GM23338 (cell line): ENCODE measurements around the gene SNX17. TPM values are rescaled to one million over a fixed set of nuclear protein-coding genes. Genes with fewer than 3 reads are reported as not detected.

Source experiments
- ATAC-seq: fragments of 200-7000 bp; cut with Tn5 transposase; 3 replicates; pipeline ENCODE4 v1.9.1; 2020
- DNase-seq: peaks from one replicate; pipeline ENCODE4 v3.0.0-alpha.2; 2015; ENCODE audit warnings: low spot score
- H2AFZ ChIP-seq: fragments of 200-600 bp; sonication (generic); 2 replicates; pipeline ENCODE4 v1.8.0; 2016; ENCODE audit warnings: antibody characterized with exemption, mild to moderate bottlenecking, moderate library complexity
- H3F3A ChIP-seq: fragments of 200-600 bp; sonication (generic); replicated peaks from 2 replicates; pipeline ENCODE4 v1.8.0; 2017; ENCODE audit warnings: antibody characterized with exemption, mixed run types, low read depth
- H3K27ac ChIP-seq: fragments of 200-600 bp; sonication (generic); 2 replicates; pipeline ENCODE4 v1.6.1; 2016; ENCODE audit warnings: low read depth
- H3K27me3 ChIP-seq: fragments of 200-600 bp; sonication (generic); 2 replicates; pipeline ENCODE4 v1.8.0; 2016; ENCODE audit warnings: mild to moderate bottlenecking, mixed run types, moderate library complexity; ENCODE audit not compliant: insufficient read depth
- H3K36me3 ChIP-seq: fragments of 200-600 bp; sonication (generic); 2 replicates; pipeline ENCODE4 v1.8.0; 2016; ENCODE audit warnings: mild to moderate bottlenecking; ENCODE audit not compliant: insufficient read depth
- H3K4me1 ChIP-seq: fragments of 200-600 bp; sonication (generic); 2 replicates; pipeline ENCODE4 v1.8.0; 2016; ENCODE audit warnings: mild to moderate bottlenecking, moderate library complexity; ENCODE audit not compliant: insufficient read depth
- H3K4me2 ChIP-seq: fragments of 200-600 bp; sonication (generic); 2 replicates; pipeline ENCODE4 v1.7.1; 2017; ENCODE audit warnings: mixed run types
- H3K4me3 ChIP-seq: fragments of 200-600 bp; sonication (generic); 2 replicates; pipeline ENCODE4 v1.6.1; 2016; ENCODE audit warnings: mixed run types
- H3K79me2 ChIP-seq: fragments of 200-600 bp; sonication (generic); replicated peaks from 2 replicates; pipeline ENCODE4 v1.8.0; 2017; ENCODE audit warnings: mild to moderate bottlenecking; ENCODE audit not compliant: insufficient read depth
- H3K9me2 ChIP-seq: fragments of 200-600 bp; sonication (generic); 2 replicates; pipeline ENCODE4 v1.8.0; 2017; ENCODE audit not compliant: insufficient read depth
- H4K20me1 ChIP-seq: fragments of 200-600 bp; sonication (generic); replicated peaks from 2 replicates; pipeline ENCODE4 v1.8.0; 2017; ENCODE audit warnings: mild to moderate bottlenecking; ENCODE audit not compliant: insufficient read depth
- H3K27ac Mint-ChIP-seq: 2 replicates; pipeline ENCODE4 v1.8.0; 2020; ENCODE audit warnings: inconsistent platforms, mild to moderate bottlenecking, moderate library complexity, mixed read lengths
- H3K27me3 Mint-ChIP-seq: 3 replicates; pipeline ENCODE4 v1.8.0; 2022; ENCODE audit warnings: low read depth, mild to moderate bottlenecking, moderate library complexity, mixed read lengths, inconsistent platforms; ENCODE audit not compliant: insufficient read depth, poor library complexity
- H3K36me3 Mint-ChIP-seq: 3 replicates; pipeline ENCODE4 v1.8.0; 2021; ENCODE audit warnings: low read depth, mild to moderate bottlenecking, inconsistent platforms, moderate library complexity, mixed read lengths
- H3K4me1 Mint-ChIP-seq: 3 replicates; pipeline ENCODE4 v1.8.0; 2020; ENCODE audit warnings: mild to moderate bottlenecking, inconsistent platforms, mixed read lengths
- H3K4me3 Mint-ChIP-seq: 3 replicates; pipeline ENCODE4 v1.8.0; 2021; ENCODE audit warnings: moderate library complexity, mild to moderate bottlenecking, inconsistent platforms, mixed read lengths
- H3K9me3 Mint-ChIP-seq: 3 replicates; pipeline ENCODE4 v1.8.0; 2020; ENCODE audit warnings: moderate library complexity, mild to moderate bottlenecking, inconsistent platforms, mixed read lengths
- EZH2 ChIP-seq: fragments of 200-600 bp; sonication (generic); IDR thresholded peaks from one replicate; pipeline ENCODE4 v1.8.0; 2017; ENCODE audit warnings: antibody characterized with exemption, mild to moderate bottlenecking, low read depth; ENCODE audit not compliant: unreplicated experiment
- EZH2phosphoT487 ChIP-seq: fragments of 200-600 bp; sonication (generic); IDR thresholded peaks from one replicate; pipeline ENCODE4 v1.8.1; 2018; ENCODE audit warnings: antibody characterized with exemption; ENCODE audit not compliant: unreplicated experiment
- ZNF114 ChIP-seq: fragments of 250-450 bp; sonication (Bioruptor Pico); IDR thresholded peaks from 2 replicates; pipeline ENCODE4 v1.5.0; 2020; ENCODE audit warnings: mild to moderate bottlenecking, moderate library complexity
- polyA plus RNA-seq: library from polyadenylated mRNA; unstranded; fragments of >200 nt; fragmentation: Nextera tagmentation; extraction: Ambion mirVana; gene quantifications from 2 replicates; pipeline ENCODE4 v1.2.1, GENCODE V29; 2016
- total RNA-seq: library from RNA; depleted of rRNA; stranded (reverse); fragments of >200 nt; shearing (Covaris generic); gene quantifications from 2 replicates; pipeline ENCODE4 v1.2.3, GENCODE V29; 2014
- TF ChIP-seq, protein P1 (sequence below), 2 experiments: fragments of 200-600 bp in 1 of 2; sonication (generic) in 1 of 2; conservative IDR thresholded peaks; 2 replicates each; pipeline versions ENCODE4 v1.5.1 to v1.6.1; 2016 to 2017; ENCODE audit warnings: antibody characterized with exemption in 2 of 2, low read depth in 2 of 2, mild to moderate bottlenecking in 2 of 2, moderate library complexity in 1 of 2
- TF ChIP-seq, protein P2 (sequence below): fragments of 250-450 bp; sonication (Bioruptor Pico); IDR thresholded peaks from 2 replicates; pipeline ENCODE4 v1.5.0; 2020; ENCODE audit warnings: mild to moderate bottlenecking, moderate library complexity

SNX17 gene
- total and polyA plus RNA-seq, 2 experiments from 2014 or later: 34.0 to 58.0 TPM

DNA sequence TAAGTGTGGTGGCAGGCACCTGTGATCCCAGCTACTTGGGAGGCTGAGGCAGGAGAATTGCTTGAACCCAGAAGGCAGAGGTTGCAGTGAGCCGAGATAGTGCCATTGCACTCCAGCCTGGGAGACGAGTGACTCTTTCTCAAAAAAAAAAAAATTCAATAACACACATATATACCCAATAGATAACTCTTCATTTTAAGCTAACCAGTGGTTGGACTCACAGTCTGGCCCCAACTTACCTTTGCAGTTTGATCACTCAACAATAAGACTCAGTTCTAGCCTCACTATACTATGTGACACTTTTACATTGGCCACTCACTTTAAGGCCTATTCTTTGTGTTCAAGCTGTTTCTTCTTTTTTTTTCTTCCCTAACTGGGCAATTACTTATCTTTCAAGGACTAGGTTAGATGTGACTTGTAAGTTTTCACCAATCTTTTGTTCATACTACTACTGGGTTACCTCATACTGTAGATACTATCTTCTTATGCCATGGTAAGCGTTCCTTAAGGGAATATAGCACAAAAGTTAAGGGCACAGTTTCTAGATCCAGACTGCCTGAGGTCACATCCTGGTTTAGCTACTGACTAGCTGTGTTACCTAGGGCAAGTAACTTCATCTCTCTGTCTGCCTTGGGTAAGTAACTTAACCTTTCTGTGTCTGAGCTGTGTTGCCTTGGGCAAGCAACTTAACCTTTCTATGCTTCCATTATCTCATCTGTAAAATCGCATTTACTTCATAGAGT, 7.6 kb upstream of the SNX17 start (continued):
- TF ChIP-seq ZNF114 (CRISPR knock-in tag): no peak

DNA sequence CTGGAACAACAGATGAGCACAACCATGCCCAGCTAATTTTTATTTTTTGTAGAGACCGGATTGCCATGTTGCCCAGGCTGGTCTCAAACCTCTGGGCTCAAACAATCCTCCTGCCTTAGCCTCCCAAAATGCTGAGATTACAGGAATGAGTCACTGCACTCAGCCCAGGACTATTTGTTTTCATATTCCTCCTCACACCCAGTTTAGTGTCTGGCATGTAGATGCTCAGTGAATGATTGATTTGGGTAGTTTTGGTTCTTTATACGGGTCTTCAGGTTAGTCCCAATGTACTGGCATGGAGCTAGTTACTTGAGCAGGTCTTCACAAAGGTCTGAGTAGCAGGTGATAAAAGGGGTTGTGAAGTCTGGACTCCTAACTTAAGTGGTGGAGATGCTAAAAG, 6.5 kb upstream of the SNX17 start:
- H3K27me3 ChIP-seq: no peaks in the 10 kb centered on the region
- no peak overlapping the region for H3K27ac Mint-ChIP-seq
- H2AFZ ChIP-seq: no peak overlapping the region
- H3K4me3 Mint-ChIP-seq: no peak overlapping the region
- no peak overlapping the region for H3K4me2 ChIP-seq
- peaks cover 4% of the 10 kb centered on the region for H3K27me3 Mint-ChIP-seq
- ATAC-seq (no peak), DNase-seq (no peak)
- H3K27ac ChIP-seq: no peak overlapping the region
- H3K36me3 Mint-ChIP-seq: peaks cover 55% of the 10 kb centered on the region
- no peak for TF ChIP-seq EZH2phosphoT487
- TF ChIP-seq, protein P1, sequence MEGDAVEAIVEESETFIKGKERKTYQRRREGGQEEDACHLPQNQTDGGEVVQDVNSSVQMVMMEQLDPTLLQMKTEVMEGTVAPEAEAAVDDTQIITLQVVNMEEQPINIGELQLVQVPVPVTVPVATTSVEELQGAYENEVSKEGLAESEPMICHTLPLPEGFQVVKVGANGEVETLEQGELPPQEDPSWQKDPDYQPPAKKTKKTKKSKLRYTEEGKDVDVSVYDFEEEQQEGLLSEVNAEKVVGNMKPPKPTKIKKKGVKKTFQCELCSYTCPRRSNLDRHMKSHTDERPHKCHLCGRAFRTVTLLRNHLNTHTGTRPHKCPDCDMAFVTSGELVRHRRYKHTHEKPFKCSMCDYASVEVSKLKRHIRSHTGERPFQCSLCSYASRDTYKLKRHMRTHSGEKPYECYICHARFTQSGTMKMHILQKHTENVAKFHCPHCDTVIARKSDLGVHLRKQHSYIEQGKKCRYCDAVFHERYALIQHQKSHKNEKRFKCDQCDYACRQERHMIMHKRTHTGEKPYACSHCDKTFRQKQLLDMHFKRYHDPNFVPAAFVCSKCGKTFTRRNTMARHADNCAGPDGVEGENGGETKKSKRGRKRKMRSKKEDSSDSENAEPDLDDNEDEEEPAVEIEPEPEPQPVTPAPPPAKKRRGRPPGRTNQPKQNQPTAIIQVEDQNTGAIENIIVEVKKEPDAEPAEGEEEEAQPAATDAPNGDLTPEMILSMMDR (conservative IDR thresholded peaks at IDR 0.05; ENCODE audit: low read depth in 2 of 2): no peak
- TF ChIP-seq, protein P2, sequence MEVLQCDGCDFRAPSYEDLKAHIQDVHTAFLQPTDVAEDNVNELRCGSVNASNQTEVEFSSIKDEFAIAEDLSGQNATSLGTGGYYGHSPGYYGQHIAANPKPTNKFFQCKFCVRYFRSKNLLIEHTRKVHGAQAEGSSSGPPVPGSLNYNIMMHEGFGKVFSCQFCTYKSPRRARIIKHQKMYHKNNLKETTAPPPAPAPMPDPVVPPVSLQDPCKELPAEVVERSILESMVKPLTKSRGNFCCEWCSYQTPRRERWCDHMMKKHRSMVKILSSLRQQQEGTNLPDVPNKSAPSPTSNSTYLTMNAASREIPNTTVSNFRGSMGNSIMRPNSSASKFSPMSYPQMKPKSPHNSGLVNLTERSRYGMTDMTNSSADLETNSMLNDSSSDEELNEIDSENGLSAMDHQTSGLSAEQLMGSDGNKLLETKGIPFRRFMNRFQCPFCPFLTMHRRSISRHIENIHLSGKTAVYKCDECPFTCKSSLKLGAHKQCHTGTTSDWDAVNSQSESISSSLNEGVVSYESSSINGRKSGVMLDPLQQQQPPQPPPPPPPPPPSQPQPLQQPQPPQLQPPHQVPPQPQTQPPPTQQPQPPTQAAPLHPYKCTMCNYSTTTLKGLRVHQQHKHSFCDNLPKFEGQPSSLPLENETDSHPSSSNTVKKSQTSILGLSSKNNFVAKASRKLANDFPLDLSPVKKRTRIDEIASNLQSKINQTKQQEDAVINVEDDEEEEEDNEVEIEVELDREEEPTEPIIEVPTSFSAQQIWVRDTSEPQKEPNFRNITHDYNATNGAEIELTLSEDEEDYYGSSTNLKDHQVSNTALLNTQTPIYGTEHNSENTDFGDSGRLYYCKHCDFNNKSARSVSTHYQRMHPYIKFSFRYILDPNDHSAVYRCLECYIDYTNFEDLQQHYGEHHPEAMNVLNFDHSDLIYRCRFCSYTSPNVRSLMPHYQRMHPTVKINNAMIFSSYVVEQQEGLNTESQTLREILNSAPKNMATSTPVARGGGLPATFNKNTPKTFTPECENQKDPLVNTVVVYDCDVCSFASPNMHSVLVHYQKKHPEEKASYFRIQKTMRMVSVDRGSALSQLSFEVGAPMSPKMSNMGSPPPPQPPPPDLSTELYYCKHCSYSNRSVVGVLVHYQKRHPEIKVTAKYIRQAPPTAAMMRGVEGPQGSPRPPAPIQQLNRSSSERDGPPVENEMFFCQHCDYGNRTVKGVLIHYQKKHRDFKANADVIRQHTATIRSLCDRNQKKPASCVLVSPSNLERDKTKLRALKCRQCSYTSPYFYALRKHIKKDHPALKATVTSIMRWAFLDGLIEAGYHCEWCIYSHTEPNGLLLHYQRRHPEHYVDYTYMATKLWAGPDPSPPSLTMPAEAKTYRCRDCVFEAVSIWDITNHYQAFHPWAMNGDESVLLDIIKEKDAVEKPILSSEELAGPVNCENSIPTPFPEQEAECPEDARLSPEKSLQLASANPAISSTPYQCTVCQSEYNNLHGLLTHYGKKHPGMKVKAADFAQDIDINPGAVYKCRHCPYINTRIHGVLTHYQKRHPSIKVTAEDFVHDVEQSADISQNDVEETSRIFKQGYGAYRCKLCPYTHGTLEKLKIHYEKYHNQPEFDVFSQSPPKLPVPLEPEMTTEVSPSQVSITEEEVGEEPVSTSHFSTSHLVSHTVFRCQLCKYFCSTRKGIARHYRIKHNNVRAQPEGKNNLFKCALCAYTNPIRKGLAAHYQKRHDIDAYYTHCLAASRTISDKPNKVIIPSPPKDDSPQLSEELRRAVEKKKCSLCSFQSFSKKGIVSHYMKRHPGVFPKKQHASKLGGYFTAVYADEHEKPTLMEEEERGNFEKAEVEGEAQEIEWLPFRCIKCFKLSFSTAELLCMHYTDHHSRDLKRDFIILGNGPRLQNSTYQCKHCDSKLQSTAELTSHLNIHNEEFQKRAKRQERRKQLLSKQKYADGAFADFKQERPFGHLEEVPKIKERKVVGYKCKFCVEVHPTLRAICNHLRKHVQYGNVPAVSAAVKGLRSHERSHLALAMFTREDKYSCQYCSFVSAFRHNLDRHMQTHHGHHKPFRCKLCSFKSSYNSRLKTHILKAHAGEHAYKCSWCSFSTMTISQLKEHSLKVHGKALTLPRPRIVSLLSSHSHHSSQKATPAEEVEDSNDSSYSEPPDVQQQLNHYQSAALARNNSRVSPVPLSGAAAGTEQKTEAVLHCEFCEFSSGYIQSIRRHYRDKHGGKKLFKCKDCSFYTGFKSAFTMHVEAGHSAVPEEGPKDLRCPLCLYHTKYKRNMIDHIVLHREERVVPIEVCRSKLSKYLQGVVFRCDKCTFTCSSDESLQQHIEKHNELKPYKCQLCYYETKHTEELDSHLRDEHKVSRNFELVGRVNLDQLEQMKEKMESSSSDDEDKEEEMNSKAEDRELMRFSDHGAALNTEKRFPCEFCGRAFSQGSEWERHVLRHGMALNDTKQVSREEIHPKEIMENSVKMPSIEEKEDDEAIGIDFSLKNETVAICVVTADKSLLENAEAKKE (CRISPR knock-in tag): no peak
- no peak for TF ChIP-seq EZH2
- peaks cover 19% of the 10 kb centered on the region; the same call in 1 of the 2 replicates for H4K20me1 ChIP-seq
- H3K36me3 ChIP-seq: peaks cover 21% of the 10 kb centered on the region
- H3K4me1 ChIP-seq: no peaks in the 10 kb centered on the region
- peaks cover 3% of the 10 kb centered on the region; the same call in 2 of the 3 replicates for H3K4me1 Mint-ChIP-seq
- no peaks in the 10 kb centered on the region for H3K9me3 Mint-ChIP-seq
- H3F3A ChIP-seq: peaks cover 16% of the 10 kb centered on the region
- H3K79me2 ChIP-seq: peaks cover 6% of the 10 kb centered on the region
- H3K9me2 ChIP-seq: no peaks in the 10 kb centered on the region
- H3K4me3 ChIP-seq: no peak overlapping the region
